Endothelial cell of umbilical vein (primary cell): Measurements from ENCODE around the gene SCGB2B2. TPM values are rescaled to one million over a fixed set of nuclear protein-coding genes. Genes with fewer than 3 reads are reported as not detected.

Experiments
- BruUV-seq: library from RNA; stranded (reverse); fragments of 400-500 nt; replicated peaks from 2 replicates; lab custom pipeline; 2021; lab: Mats Ljungman, UMichigan
- CTCF ChIA-PET: fragments of 300-600, 350-600 bp; sonication (Branson Sonifier 250); formaldehyde crosslinking; loops from one replicate; lab custom pipeline; 2021; ENCODE audit warnings: antibody characterized with exemption, inconsistent platforms; lab: Charles Lee
- POLR2A ChIA-PET: fragments of 300-600, 350-600 bp; sonication (Branson Sonifier 250); formaldehyde crosslinking; loops from one replicate; lab custom pipeline; 2021; ENCODE audit warnings: antibody characterized with exemption, inconsistent platforms; lab: Charles Lee
- DNase-seq: peaks from one replicate; pipeline ENCODE4 v3.0.0-alpha.2; 2011; ENCODE audit warnings: low read depth, low spot score
- FAIRE-seq: peaks from 2 replicates; lab custom pipeline; 2011; peaks lifted over from hg19 to GRCh38; lab: Jason Lieb, UNC
- H2AFZ ChIP-seq: 2 replicates; pipeline ENCODE4 v1.6.0; 2012; ENCODE audit warnings: low read depth, low read length, control low read depth, inconsistent platforms
- H3K27ac ChIP-seq: 2 replicates; pipeline ENCODE4 v1.5.1; 2011; ENCODE audit warnings: low read depth, mild to moderate bottlenecking, control low read depth, low read length, moderate library complexity; ENCODE audit not compliant: insufficient read depth
- H3K27me3 ChIP-seq, 2 experiments: 2 replicates each; pipeline versions ENCODE4 v1.6.0 to v1.6.1; 2011; ENCODE audit warnings: low read length in 2 of 2, mixed read lengths in 1 of 2; ENCODE audit not compliant: control insufficient read depth in 2 of 2, insufficient read depth in 2 of 2
- H3K36me3 ChIP-seq, 2 experiments: 2 replicates in 1 of 2; 3 replicates in 1 of 2; pipeline ENCODE4 v1.5.1; 2011; ENCODE audit warnings: low read length in 2 of 2, mild to moderate bottlenecking in 1 of 2, moderate library complexity in 1 of 2; ENCODE audit not compliant: control insufficient read depth in 2 of 2, insufficient read depth in 2 of 2; ENCODE audit errors: extremely low read depth in 1 of 2
- H3K4me1 ChIP-seq: 3 replicates; pipeline ENCODE4 v1.5.1; 2011; ENCODE audit warnings: mild to moderate bottlenecking, low read length; ENCODE audit not compliant: control insufficient read depth, insufficient read depth; ENCODE audit errors: extremely low read depth
- H3K4me2 ChIP-seq: 2 replicates; pipeline ENCODE4 v1.6.1; 2011; ENCODE audit warnings: low read length, control low read depth, mixed read lengths; ENCODE audit not compliant: insufficient read depth
- H3K4me3 ChIP-seq, 3 experiments: fragments of 200-600 bp in 1 of 3; sonication (generic), shearing (Covaris generic) in 1 of 3; replicated peaks in 1 of 3; 2 replicates each; pipeline ENCODE4 v1.5.1; 2011 to 2016; ENCODE audit warnings: control low read depth in 3 of 3, low read length in 3 of 3, mild to moderate bottlenecking in 2 of 3, inconsistent platforms in 1 of 3, low read depth in 1 of 3, moderate library complexity in 1 of 3; ENCODE audit not compliant: insufficient read depth in 1 of 3
- H3K79me2 ChIP-seq: 2 replicates; pipeline ENCODE4 v1.6.0; 2012; ENCODE audit warnings: low read length, inconsistent platforms; ENCODE audit not compliant: control insufficient read depth, insufficient read depth
- H3K9ac ChIP-seq: replicated peaks from 2 replicates; pipeline ENCODE3; 2011; ENCODE audit warnings: low read length, control low read depth; ENCODE audit not compliant: insufficient read depth; ENCODE audit errors: extremely low read depth
- H3K9me1 ChIP-seq: replicated peaks from 3 replicates; pipeline ENCODE4 v1.6.0; 2011; ENCODE audit warnings: mild to moderate bottlenecking, low read length; ENCODE audit not compliant: control insufficient read depth, insufficient read depth; ENCODE audit errors: extremely low read depth
- H3K9me3 ChIP-seq: replicated peaks from 2 replicates; pipeline ENCODE4 v1.5.1; 2012; ENCODE audit warnings: low read length, inconsistent platforms; ENCODE audit not compliant: control insufficient read depth, insufficient read depth
- H4K20me1 ChIP-seq: replicated peaks from 2 replicates; pipeline ENCODE3; 2011; ENCODE audit warnings: mild to moderate bottlenecking, low read length; ENCODE audit not compliant: control insufficient read depth, insufficient read depth; ENCODE audit errors: extremely low read depth
- EZH2 ChIP-seq: IDR thresholded peaks from 2 replicates; pipeline ENCODE4 v1.6.1; 2012; ENCODE audit warnings: borderline replicate concordance, low read depth, mild to moderate bottlenecking, moderate library complexity, low read length, inconsistent platforms; ENCODE audit not compliant: severe bottlenecking
- FOS ChIP-seq: IDR thresholded peaks from 2 replicates; pipeline ENCODE4 v1.6.1; 2011; ENCODE audit warnings: mild to moderate bottlenecking, low read length, moderate library complexity, borderline replicate concordance; ENCODE audit not compliant: insufficient read depth
- GATA2 ChIP-seq: IDR thresholded peaks from 2 replicates; pipeline ENCODE4 v1.7.0; 2011; ENCODE audit warnings: low read depth, mild to moderate bottlenecking, moderate library complexity, mixed read lengths, low read length; ENCODE audit not compliant: insufficient read length, insufficient read depth
- JUN ChIP-seq: IDR thresholded peaks from 2 replicates; pipeline ENCODE4 v1.6.1; 2011; ENCODE audit warnings: borderline replicate concordance, low read depth; ENCODE audit not compliant: insufficient read length, insufficient read depth
- MAX ChIP-seq: IDR thresholded peaks from 2 replicates; pipeline ENCODE4 v1.6.1; 2011; ENCODE audit not compliant: insufficient read depth, insufficient read length
- MYC ChIP-seq: IDR thresholded peaks from one replicate; pipeline ENCODE4 v1.6.1; 2011; ENCODE audit warnings: mild to moderate bottlenecking, low read depth, low read length
- POLR2A ChIP-seq: IDR thresholded peaks from 2 replicates; pipeline ENCODE4 v1.6.1; 2012; ENCODE audit warnings: low read depth, mild to moderate bottlenecking, control low read depth, low read length
- POLR2AphosphoS5 ChIP-seq: IDR thresholded peaks from 2 replicates; pipeline ENCODE4 v1.6.1; 2012; ENCODE audit warnings: low read depth, mild to moderate bottlenecking, control low read depth, low read length, moderate library complexity; ENCODE audit not compliant: insufficient read depth
- dilution Hi-C: fragments of 300-500 bp; cut with MboI; formaldehyde crosslinking; loops from one replicate; pipeline ENCODE4 v1.15.0; 2019; ENCODE audit warnings: low sequenced_read_pairs; ENCODE audit not compliant: extremely low pct_ligation_motif_present
- intact Hi-C: fragments of 100-400 bp; cut with micrococcal nuclease; formaldehyde crosslinking; loops from one replicate; pipeline ENCODE4 v1.10.0; 2022
- polyA plus RNA-seq, 4 experiments: library from polyadenylated mRNA; depleted of rRNA in 3 of 4; stranded (reverse) in 3 of 4; unstranded in 1 of 4; fragments of >200 nt; gene quantifications; 2 replicates each; pipeline versions ENCODE4 v1.2.1 to v1.2.3, GENCODE V29; 2011 to 2012; ENCODE audit warnings: missing spikeins in 1 of 4
- total RNA-seq: library from RNA; stranded (reverse); gene quantifications from 2 replicates; pipeline ENCODE4 v1.2.3, GENCODE V29; 2021
- TF ChIP-seq, protein P1 (sequence below), 2 donors: IDR thresholded peaks; 1 replicate in 1 of 2; 2 replicates in 1 of 2; pipeline ENCODE4 v1.5.1; 2011; ENCODE audit warnings: low read length in 2 of 2, mild to moderate bottlenecking in 2 of 2, moderate library complexity in 2 of 2, control low read depth in 1 of 2, inconsistent platforms in 1 of 2, low read depth in 1 of 2; ENCODE audit not compliant: insufficient read depth in 1 of 2; ENCODE audit errors: extremely low read depth in 1 of 2

SCGB2B2 gene
- total and polyA plus RNA-seq, 2 donors (not counting 3 experiments of a cell fraction or from before 2014, with no cell fraction given), result 0.07 to 0.49 TPM

DNA sequence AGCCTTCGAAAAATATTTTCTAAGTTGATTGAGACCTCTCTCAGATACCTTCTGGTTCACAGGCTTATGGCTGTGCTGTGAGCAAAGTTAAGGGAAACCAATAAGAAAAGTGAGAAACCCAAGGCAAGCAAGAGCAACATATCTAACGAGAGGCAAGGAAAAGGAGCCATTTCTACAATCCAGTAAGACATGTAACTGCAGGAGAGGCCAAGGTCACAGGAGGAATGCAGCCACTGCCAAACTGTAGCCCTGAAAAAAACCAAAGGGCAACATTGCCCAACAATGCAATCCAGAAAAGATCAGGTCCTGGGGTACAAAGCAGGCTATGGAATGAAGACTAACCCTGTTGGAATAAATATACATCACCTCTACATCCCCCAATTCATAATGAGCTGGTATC lies 21.3 kb downstream of the SCGB2B2 start:
- POLR2A ChIA-PET, result no interaction called here
- Histone ChIP-seq H4K20me1 (no peaks in the 10 kb centered on the region), H3K4me2 (no peak overlapping the region), H3K4me1 (no peaks in the 10 kb centered on the region), H2AFZ (no peak overlapping the region), H3K36me3 (no peaks in the 10 kb centered on the region), H3K9me1 (no peaks in the 10 kb centered on the region), H3K79me2 (no peaks in the 10 kb centered on the region), H3K27ac (no peak overlapping the region), H3K9ac (no peak overlapping the region), H3K9me3 (no peaks in the 10 kb centered on the region), H3K27me3 (no peaks in the 10 kb centered on the region), H3K4me3 (no peak overlapping the region)
- CTCF ChIA-PET, result no interaction called here
- TF ChIP-seq, protein P1, sequence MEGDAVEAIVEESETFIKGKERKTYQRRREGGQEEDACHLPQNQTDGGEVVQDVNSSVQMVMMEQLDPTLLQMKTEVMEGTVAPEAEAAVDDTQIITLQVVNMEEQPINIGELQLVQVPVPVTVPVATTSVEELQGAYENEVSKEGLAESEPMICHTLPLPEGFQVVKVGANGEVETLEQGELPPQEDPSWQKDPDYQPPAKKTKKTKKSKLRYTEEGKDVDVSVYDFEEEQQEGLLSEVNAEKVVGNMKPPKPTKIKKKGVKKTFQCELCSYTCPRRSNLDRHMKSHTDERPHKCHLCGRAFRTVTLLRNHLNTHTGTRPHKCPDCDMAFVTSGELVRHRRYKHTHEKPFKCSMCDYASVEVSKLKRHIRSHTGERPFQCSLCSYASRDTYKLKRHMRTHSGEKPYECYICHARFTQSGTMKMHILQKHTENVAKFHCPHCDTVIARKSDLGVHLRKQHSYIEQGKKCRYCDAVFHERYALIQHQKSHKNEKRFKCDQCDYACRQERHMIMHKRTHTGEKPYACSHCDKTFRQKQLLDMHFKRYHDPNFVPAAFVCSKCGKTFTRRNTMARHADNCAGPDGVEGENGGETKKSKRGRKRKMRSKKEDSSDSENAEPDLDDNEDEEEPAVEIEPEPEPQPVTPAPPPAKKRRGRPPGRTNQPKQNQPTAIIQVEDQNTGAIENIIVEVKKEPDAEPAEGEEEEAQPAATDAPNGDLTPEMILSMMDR (IDR thresholded peaks at IDR 0.05; ENCODE audit: extremely low read depth in 1 of 2, insufficient read depth in 1 of 2, low read depth in 1 of 2, low read length in 2 of 2), result no peak
- TF ChIP-seq MYC, result no peak
- no peak for TF ChIP-seq JUN
- no peak for TF ChIP-seq EZH2
- TF ChIP-seq GATA2, result no peak
- no peak for TF ChIP-seq POLR2AphosphoS5
- TF ChIP-seq FOS, result no peak
- no peak for TF ChIP-seq MAX
- no peak for TF ChIP-seq POLR2A
- BruUV-seq, result no TSS peak
- FAIRE-seq (no peak), DNase-seq (no peak)
- intact Hi-C loops, result no loop called here
- dilution Hi-C loops, result no loop called here
